ENCODE measurements around the gene CYP1A2.
"Not testable (repeated sequence)": the region's sequence is repeated elsewhere in the genome, so short reads cannot be mapped to it uniquely, and the experiment has no call there.

CYP1A2 gene, protein sequence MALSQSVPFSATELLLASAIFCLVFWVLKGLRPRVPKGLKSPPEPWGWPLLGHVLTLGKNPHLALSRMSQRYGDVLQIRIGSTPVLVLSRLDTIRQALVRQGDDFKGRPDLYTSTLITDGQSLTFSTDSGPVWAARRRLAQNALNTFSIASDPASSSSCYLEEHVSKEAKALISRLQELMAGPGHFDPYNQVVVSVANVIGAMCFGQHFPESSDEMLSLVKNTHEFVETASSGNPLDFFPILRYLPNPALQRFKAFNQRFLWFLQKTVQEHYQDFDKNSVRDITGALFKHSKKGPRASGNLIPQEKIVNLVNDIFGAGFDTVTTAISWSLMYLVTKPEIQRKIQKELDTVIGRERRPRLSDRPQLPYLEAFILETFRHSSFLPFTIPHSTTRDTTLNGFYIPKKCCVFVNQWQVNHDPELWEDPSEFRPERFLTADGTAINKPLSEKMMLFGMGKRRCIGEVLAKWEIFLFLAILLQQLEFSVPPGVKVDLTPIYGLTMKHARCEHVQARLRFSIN

DNA sequence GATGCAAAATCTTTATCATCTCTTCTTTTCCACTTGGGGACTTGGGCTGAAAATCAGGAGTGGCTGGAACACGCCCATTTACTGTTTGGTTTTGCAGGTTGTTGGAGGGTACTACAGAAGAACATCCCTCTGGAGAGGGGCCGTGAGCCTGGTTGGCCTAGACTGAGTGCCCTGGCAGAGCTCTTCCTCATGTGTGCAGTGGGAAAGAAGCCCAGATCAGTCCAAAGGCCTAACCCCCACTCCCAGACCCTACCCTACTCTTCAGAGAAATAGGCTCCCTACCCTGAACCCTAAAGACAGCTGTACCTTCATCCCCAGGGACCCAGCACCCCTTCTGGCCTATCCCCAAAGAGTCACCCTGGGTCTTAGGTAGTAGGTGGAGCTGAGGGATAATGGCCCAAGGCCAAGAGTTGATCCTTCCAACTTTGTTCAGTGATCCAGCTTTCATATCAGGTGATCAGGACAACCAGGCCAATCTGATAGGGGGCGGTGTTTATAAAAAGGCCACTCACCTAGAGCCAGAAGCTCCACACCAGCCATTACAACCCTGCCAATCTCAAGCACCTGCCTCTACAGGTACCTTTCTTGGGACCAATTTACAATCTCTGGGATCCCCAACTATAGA lies at the start of gene CYP1A2:
Gene CYP1A2 (plus strand): TSS at position 524 of the 625 bp plus-strand sequence. CDS start 894 bp downstream, outside the sequence.
- DNase-seq, result no peak
- intact Hi-C loops (cut with DNase I), result no loop called here

DNA sequence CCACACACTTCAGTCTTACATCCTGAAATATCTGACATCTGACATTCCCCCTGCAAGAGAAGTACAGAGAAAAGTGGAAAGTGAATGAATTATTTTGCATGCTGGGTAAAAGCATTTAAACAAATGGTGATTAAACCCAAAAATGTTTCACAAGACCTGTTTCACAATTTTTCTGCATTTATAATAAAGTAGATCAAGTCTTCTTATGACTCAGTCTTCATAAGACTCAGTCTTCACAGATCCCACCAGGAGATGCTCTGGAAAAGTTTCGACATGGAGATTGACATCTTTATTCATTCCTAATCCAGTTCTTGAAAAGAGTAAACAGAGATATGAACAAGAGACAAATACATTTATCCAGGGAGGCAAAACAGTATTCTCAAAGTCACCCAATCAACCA lies 39.6 kb upstream of the CYP1A2 start:
- intact Hi-C loops (cut with DNase I), result no loop called here
- DNase-seq, result no peak

DNA sequence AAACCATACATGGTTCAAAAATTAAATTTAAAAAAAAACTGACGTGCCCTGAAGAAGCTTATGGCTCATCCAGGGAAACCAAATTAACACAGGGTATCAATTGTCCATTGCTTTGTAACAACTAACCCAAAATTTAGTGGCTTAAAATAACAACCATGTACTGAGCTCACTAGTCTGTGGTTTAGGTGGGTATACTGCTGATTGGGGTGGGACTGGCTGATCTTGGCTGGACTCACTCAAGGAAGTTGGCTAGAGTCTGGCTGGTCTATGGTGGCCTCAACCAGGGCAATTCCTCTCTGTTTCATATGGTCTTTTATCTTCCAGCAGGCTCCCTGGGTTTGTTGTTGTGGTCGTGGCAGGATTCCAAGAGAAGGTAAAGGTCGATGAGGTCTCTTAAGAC lies 38.8 kb upstream of the CYP1A2 start:
- intact Hi-C loops (cut with DNase I), result no loop called here
- DNase-seq, result no peak

DNA sequence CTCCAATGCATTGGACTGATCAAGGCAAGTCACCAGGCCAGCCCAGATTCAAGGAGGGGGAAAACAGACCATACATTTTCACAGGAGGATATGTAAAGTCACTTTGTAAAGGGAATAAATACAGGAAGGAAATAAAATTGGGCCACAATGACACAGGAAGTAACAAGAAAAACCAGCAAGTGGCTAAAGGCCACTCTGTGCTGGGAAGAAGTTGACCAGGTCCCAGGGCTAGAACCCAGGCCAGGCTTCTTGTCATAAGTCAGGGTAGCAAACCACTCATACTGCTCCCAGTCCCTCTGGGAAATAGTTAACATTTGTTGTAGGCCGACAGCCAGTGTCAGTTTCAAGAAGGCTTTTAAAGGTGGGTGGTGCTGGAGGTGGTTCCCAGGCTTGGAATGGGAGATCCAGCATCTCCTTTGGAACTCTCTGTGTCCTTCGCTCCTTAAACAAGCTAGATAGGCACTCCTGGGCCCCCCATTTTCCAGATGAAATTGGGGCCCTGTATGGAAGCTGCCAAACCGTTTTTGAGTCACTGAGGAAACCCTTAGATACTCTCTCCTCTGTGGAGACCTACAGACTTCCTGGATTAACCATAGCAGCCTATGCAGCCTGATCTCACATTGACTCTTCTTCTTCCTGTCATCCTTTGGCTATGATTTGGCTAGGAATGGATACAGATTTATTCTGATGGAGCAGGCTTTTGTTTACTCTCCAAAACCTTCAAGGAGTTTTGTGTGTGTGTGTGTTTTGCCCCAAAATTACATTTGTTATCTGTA lies 38.1 kb upstream of the CYP1A2 start:
- intact Hi-C loops (cut with DNase I), result no loop called here
- DNase-seq, result no peak

DNA sequence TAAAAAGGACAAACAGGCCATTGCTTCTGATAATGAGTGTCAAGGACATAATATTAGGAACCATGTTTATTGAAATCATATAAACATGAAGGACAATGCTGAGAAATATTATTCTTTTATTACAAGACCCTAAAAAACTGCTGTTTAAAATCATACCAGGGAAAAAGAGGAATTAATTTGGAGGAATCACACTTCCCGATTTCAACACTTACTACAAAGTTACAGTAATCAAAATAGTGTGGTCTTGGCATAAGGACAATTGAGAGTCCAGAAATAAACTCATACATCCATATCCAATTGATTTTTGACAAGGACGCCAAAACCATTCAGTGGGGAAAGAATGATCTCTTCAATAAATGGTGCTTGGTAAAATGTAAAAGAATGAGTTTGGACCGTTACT lies 36.3 kb upstream of the CYP1A2 start:
- DNase-seq, result no peak
- intact Hi-C loops (cut with DNase I), result no loop called here

DNA sequence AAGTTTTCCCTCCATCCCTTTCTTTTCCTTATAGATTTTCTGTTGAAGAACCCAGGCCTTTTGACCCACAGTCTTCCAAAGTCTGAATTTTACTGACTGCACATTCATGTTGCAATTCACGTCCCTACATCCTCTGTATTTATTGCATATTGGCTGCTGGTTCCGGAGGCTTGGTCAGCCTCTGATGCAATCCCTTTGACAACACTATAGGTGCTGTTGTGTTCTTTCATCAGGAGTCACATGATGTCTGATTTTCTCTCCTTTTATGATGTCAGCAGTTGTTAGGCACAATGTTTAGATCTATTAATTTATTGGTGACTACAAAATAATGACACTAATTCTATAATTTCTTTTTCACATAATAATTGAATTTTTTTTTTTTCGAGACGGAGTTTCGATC lies 32.0 kb upstream of the CYP1A2 start:
- DNase-seq, result no peak
- intact Hi-C loops (cut with DNase I), result no loop called here

DNA sequence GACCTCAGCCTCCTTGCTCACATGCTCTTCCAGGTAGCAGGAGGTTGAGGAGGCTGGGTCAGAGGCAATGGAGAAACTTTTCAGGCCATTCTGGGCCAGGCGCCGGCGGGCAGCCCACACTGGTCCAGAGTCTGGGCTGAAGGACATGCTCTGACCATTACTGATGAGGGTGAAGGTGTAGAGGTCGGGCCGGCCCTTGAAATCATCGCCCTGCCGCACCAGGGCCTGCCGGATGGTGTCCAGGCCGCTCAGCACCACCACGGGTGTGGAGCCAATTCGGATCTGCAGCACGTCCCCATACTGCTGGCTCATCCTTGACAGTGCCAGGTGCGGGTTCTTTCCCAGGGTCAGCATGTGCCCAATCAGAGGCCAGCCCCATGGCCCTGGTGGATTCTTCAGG lies 26.1 kb upstream of the CYP1A2 start:
- no peak for DNase-seq
- intact Hi-C loops (cut with DNase I), result no loop called here

DNA sequence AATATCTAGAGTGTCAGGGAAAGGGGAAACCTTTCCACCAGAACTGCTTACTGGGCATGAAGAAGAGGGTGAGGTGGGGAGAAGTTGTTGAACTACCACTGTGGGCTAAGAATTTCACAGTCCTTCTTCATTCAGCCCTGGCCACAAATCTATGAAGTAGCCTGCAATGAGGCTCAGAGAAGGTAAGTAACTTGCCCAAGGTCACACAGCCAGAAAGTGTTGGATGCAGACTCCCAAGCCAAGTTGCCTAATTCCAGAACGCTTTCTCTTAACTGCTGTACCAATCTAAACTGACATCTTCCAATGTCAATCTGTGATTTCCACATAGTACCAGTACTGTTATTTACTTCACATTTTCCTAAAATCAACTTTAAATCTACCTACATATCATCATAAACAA lies 25.5 kb upstream of the CYP1A2 start:
- intact Hi-C loops (cut with DNase I), result no loop called here
- DNase-seq, result no peak

DNA sequence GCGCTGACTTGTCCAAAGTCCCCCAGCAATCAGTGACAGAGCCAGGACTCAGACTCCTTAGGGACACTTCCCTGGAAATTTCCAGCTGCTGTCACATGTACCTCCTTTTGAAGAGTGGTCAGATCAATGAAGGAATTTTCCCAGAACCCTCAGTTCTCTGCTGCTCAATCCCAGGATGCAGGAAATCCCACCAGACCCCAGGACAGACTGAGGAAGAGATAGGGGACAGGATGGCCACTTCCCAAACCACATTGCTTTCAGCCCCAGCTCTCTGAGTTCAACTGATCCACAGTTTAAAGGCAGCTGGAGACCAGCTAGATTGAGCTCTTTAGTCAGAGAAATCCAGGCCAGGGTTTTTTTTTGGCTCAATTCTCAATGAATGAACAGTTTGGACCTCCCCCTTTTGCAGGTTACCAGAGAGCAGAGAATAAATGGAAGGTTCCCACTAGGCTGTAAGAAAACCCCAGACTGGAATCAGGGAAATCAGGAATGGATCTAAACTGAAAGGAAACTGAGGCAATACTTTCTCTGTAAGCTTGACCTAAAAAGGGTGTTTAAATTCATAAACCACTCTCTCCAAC lies 24.8 kb upstream of the CYP1A2 start:
- DNase-seq, result no peak
- intact Hi-C loops (cut with DNase I), result no loop called here

DNA sequence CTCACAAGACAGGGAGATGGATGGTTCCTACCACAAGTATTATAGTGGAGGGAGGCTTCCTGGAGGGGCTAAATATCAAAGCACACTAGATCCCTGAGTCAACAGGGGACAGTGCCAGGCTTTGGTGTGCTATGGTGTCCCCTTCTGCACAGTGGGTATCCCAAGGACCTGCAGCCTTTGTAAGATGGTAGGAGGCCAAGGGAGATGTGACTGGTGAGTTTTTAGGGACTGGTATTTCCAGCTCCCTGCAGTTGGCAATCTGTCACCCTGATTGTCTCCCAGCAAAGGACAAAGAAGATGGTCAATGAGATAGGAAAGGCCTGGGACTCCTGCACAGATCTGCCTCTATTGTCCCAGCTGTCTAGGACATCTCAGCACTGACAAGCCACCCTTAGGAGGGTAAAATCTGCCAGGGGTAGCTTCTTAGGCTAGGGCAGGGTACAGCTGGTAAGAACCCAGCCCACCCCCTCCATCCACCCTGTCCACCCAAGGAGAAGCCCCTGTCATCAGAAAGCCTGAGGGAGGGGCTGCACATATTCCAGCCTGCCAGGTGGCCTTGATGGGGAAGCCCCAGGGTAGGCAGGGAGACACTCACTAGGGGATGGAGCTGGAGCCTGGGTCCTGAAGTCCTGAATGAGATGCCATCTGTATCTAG lies 23.9 kb upstream of the CYP1A2 start:
- intact Hi-C loops (cut with DNase I), result no loop called here
- no peak for DNase-seq

DNA sequence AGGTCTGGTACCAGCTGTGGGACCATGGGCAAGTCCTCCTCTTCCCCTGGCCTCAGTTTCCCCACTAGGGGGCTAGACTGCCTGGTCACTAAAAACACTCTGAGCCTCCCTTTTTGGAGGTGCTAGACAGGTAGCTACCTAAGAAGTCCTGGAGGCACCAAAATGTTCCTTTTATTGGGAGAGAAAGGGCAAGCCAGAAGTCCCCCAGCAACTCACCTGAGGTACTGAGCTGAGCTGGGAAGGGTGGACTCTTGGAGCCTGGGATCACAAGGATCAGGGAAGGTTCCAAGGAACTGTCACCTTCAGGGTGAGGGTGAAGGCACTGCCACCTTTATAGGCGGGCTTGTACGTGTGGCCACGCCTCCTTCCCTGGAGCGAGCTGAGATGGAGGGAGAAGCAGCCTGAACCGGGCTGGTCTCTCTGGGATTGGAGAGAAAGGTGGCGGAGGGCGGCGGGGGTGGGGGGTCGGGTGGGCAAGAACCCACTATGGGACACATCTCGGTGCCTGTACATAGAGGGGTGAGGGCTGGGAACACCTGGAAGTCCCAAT lies 23.3 kb upstream of the CYP1A2 start, which contains the start of gene CYP1A1:
Gene CYP1A1 (minus strand): TSS at position 304 of the 550 bp plus-strand sequence. CDS start 2,431 bp downstream, outside the sequence.
- intact Hi-C loops (cut with DNase I), result no loop called here
- DNase-seq, result peak in 6 of 10 donors; percentile 21 to 85 (median 65)

DNA sequence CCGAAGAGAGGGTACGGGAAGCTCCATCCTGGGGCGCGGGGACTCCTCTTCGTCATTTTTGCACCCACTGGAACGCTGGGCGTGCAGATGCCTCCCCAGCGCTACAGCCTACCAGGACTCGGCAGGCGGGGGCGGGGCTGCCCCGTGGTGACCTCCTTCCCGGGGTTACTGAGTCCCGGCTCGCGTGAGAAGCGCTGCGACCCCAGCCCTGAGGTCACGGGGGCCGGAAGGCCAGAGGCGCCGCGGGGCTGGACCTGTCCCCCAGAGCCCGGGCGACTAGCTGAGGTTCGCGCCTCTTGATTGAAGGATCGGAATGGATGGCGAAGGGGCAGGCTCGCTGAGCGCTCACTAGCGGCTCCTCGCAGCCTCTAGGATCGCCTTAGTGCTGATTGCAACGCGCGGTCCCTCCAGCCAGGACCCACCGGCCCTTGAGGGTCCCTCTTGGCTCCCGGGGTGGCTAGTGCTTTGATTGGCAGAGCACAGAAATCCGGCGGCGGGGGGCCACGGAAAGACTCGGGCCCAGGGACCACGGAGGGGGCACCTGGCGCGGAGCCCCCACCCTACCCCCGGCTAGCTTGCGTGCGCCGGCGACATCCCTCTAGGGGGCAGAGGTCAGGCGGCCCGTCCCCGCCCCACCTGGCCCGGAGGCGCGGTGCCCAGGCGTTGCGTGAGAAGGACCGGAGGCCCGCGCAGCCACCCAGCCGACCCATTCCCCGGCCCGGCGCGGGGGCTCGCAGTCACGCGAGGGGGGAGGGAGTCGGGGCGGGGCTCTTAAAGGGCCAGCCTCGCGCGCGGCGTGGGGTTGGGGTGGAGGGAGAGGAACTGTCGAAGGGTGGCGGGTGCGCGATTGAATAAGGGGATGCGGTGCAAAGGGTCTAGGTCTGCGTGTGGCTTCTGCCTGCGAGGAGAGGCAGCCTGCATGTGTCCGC lies 22.5 kb upstream of the CYP1A2 start:
- intact Hi-C loops (cut with DNase I), result no loop called here

DNA sequence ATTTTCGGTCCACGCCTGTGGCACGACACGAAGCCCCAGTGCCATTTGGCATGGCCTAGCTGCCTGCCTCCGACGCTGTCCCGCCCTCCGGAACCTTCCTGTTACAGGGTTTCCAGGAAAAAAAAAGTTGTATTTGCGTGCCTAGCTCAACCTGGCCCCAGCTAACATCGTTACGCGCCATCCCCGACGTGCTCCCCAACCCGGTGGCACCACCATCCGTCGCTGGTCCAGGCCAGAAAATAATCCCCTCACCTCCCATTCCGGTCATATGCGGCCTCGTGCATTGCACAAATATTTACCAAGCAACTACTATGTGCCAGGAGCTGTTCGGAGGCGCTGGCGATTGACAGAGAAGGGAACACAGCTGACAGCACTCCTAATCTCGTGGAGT lies 21.9 kb upstream of the CYP1A2 start:
- intact Hi-C loops (cut with DNase I), result no loop called here
- DNase-seq, result no peak

More for the DNA sequence above, 22.5 kb upstream of the CYP1A2 start:
- DNase-seq, result peak in 6 of 10 donors; percentile 9 to 89 (median 30)

DNA sequence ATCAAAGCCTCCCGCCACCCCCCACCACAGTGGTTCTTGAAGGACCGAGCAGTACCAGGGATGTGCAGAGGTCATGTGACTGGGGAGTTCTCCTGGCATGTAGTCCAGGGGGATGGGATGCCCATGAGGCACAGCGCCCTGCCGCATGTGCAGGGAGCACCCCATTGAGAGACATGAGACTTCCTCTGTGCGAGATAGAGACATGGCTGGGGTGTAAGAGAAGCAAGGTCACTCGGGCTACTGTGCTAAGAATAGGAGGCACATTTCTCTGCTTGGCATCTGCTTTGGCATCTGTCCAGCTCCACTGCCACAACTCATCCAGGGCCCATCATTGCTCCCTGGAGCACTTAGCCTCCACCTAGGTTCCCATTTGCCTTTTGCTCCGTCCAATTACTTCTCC lies 20.9 kb upstream of the CYP1A2 start:
- intact Hi-C loops (cut with DNase I), result no loop called here
- DNase-seq, result no peak

DNA sequence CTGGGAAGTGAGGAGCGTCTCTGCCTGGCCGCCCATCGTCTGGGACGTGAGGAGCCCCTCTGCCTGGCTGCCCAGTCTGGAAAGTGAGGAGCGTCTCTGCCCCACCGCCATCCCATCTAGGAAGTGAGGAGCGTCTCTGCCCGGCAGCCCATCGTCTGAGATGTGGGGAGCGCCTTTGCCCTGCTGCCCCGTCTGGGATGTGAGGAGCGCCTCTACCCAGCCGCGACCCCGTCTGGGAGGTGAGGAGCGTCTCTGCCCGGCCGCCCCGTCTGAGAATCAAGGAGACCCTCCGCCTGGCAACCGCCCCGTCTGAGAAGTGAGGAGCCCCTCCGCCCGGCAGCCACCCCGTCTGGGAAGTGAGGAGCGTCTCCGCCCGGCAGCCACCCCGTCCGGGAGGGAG lies 19.9 kb upstream of the CYP1A2 start:
- intact Hi-C loops (cut with DNase I); DNase-seq: not testable (repeated sequence)

DNA sequence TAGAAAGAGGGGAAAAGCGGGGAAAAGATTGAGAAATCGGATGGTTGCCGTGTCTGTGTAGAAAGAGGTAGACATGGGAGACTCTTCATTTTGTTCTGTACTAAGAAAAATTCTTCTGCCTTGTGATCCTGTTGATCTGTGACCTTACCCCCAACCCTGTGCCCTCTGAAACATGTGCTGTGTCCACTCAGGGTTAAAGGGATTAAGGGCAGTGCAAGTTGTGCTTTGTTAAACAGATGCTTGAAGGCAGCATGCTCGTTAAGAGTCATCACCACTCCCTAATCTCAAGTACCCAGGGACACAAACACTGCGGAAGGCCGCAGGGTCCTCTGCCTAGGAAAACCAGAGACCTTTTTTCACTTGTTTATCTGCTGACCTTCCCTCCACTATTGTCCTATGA lies 19.3 kb upstream of the CYP1A2 start:
- intact Hi-C loops (cut with DNase I); DNase-seq: not testable (repeated sequence)

DNA sequence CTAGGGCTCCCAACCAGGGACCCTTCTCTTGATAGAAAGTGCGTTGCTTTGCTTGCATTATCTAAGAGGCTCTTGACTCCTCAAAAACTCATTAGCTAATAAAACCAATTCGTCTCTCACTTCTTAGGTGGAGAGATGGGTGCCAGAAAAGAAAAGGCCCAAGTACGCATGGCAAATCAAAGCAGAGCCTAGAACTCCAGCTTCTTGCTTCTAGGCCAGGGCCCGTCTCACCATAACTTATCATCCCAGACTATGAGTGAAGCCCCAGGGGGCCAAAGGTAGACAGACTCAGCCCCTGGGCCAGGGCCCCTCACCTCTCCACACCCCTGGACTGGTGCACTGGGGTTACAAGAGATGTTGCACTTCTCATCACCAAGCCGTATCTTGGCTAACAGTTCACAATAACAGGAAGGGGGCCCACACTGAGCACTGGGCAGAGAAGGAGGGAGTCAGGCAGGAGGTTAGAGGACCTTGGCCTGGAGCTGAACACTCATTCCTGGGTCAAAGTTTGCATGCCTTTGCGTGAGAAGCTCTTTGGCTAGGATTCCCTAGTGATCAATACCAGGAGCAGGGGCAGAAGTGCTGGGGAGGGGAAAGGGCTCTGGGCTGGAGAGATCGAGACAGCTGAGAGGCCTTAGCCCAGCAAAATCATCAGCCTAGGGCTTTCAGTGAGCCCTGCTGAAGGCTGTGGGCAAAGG lies 17.9 kb upstream of the CYP1A2 start:
- no peak for DNase-seq
- intact Hi-C loops (cut with DNase I), result no loop called here

DNA sequence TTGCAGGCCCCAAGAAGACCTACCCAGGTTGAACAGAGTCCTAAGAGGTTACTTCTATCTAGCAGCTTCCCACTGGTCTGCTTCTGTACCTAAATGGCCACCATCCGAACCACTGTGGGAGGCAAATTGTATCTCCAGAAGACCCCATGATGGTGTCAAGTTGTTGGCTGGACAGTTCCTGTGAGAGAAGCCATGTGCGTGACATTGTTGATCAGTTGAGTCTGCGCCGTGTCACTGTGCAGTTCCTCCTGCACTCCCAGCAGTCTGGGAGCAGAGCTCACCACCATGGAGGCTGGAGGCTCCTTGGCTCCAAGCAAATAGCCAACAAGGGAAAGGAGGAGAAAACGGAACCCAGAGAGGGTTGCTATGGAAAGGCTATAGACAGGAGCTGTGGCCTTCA lies 15.8 kb upstream of the CYP1A2 start:
- intact Hi-C loops (cut with DNase I), result no loop called here
- DNase-seq, result no peak

Measured in posterior cingulate gyrus (tissue), 11 donors.